Muscle layer of duodenum (tissue), 2 donors: Measurements from ENCODE around the gene BTG2.

ENCODE experiments used
- H3K27ac ChIP-seq: one replicate; pipeline ENCODE4 v1.7.0; 2013; ENCODE audit warnings: mild to moderate bottlenecking, low read length
- H3K27me3 ChIP-seq: one replicate; pipeline ENCODE4 v1.7.0; 2013; ENCODE audit warnings: low read depth, mild to moderate bottlenecking, control low read depth, low read length
- H3K36me3 ChIP-seq, 2 donors: one replicate each; pipeline ENCODE4 v1.7.0; 2013; ENCODE audit warnings: low read length in 2 of 2, control low read depth in 1 of 2, mild to moderate bottlenecking in 1 of 2; ENCODE audit not compliant: insufficient read depth in 2 of 2, control insufficient read depth in 1 of 2
- H3K4me1 ChIP-seq, 2 donors: one replicate each; pipeline ENCODE4 v1.7.0; 2013; ENCODE audit warnings: low read length in 2 of 2, mild to moderate bottlenecking in 2 of 2, control low read depth in 1 of 2, moderate library complexity in 1 of 2; ENCODE audit not compliant: insufficient read depth in 2 of 2, control insufficient read depth in 1 of 2
- H3K4me3 ChIP-seq, 2 donors: one replicate each; pipeline ENCODE4 v1.7.0; 2013; ENCODE audit warnings: low read length in 2 of 2, low read depth in 1 of 2, mild to moderate bottlenecking in 1 of 2
- H3K9me3 ChIP-seq, 2 donors: one replicate each; pipeline ENCODE4 v1.7.0; 2013; ENCODE audit warnings: low read length in 2 of 2, control low read depth in 1 of 2, mild to moderate bottlenecking in 1 of 2; ENCODE audit not compliant: control insufficient read depth in 1 of 2
- donor health status: healthy.

Gene BTG2

GRCh38 chr1:203271018-203271743, 34.1 kb upstream of the BTG2 start:
- no peaks in the 10 kb centered on the region for H3K9me3 ChIP-seq
- H3K4me3 ChIP-seq: no peak overlapping the region
- H3K27me3 ChIP-seq: no peaks in the 10 kb centered on the region
- no peak overlapping the region for H3K27ac ChIP-seq
- H3K4me1 ChIP-seq: peaks cover 23 to 31% of the 10 kb centered on the region in 2 donors
- no peaks in the 10 kb centered on the region for H3K36me3 ChIP-seq

GRCh38 chr1:203271962-203272632, 33.2 kb upstream of the BTG2 start:
- H3K27me3 ChIP-seq: no peaks in the 10 kb centered on the region
- no peaks in the 10 kb centered on the region for H3K36me3 ChIP-seq
- H3K9me3 ChIP-seq: no peaks in the 10 kb centered on the region
- H3K4me3 ChIP-seq: no peak overlapping the region
- H3K4me1 ChIP-seq: peaks cover 28 to 31% of the 10 kb centered on the region in 2 donors
- H3K27ac ChIP-seq: no peak overlapping the region

- Histone ChIP-seq H3K4me3 (peak overlapping the region in 1 of 2 donors; percentile 45), H3K9me3 (no peaks in the 10 kb centered on the region), H3K27ac (peak overlapping the region; percentile 94), H3K36me3 (no peaks in the 10 kb centered on the region), H3K27me3 (no peaks in the 10 kb centered on the region), H3K4me1 (peaks cover 30 to 33% of the 10 kb centered on the region in 2 donors)
Measured at GRCh38 chr1:203272633-203273205, 32.6 kb upstream of the BTG2 start.

GRCh38 chr1:203273206-203273868, 32.0 kb upstream of the BTG2 start:
- Histone ChIP-seq H3K27ac (peak overlapping the region; percentile 94), H3K9me3 (no peaks in the 10 kb centered on the region), H3K36me3 (no peaks in the 10 kb centered on the region), H3K27me3 (no peaks in the 10 kb centered on the region), H3K4me1 (peaks cover 36% of the 10 kb centered on the region in 2 donors), H3K4me3 (peak overlapping the region; percentile 45 to 50)

- H3K27me3 ChIP-seq: no peaks in the 10 kb centered on the region
- H3K4me1 ChIP-seq: peaks cover 39 to 42% of the 10 kb centered on the region in 2 donors
- peak overlapping the region; percentile 94 for H3K27ac ChIP-seq
- H3K9me3 ChIP-seq: no peaks in the 10 kb centered on the region
- H3K36me3 ChIP-seq: no peaks in the 10 kb centered on the region
- H3K4me3 ChIP-seq: peak overlapping the region; percentile 45 to 50
Measured at GRCh38 chr1:203273869-203274602, 31.3 kb upstream of the BTG2 start.

- no peaks in the 10 kb centered on the region for H3K36me3 ChIP-seq
- no peaks in the 10 kb centered on the region for H3K27me3 ChIP-seq
- peaks cover 41 to 47% of the 10 kb centered on the region in 2 donors for H3K4me1 ChIP-seq
- peak overlapping the region; percentile 26 to 45 for H3K4me3 ChIP-seq
- H3K9me3 ChIP-seq: no peaks in the 10 kb centered on the region
- peak overlapping the region; percentile 94 for H3K27ac ChIP-seq
Measured at GRCh38 chr1:203274603-203275381, 30.5 kb upstream of the BTG2 start.

GRCh38 chr1:203275656-203276272, 29.6 kb upstream of the BTG2 start:
- peak overlapping the region; percentile 94 for H3K27ac ChIP-seq
- no peak overlapping the region for H3K4me3 ChIP-seq
- H3K27me3 ChIP-seq: no peaks in the 10 kb centered on the region
- H3K4me1 ChIP-seq: peaks cover 41 to 47% of the 10 kb centered on the region in 2 donors
- no peaks in the 10 kb centered on the region for H3K9me3 ChIP-seq
- H3K36me3 ChIP-seq: no peaks in the 10 kb centered on the region

GRCh38 chr1:203276408-203276807, 28.9 kb upstream of the BTG2 start:
- Histone ChIP-seq H3K27ac (peak overlapping the region; percentile 97), H3K27me3 (no peaks in the 10 kb centered on the region), H3K36me3 (no peaks in the 10 kb centered on the region), H3K9me3 (no peaks in the 10 kb centered on the region), H3K4me1 (peaks cover 37 to 47% of the 10 kb centered on the region in 2 donors), H3K4me3 (no peak overlapping the region)

GRCh38 chr1:203276916-203277545, 28.3 kb upstream of the BTG2 start:
- peak overlapping the region; percentile 97 for H3K27ac ChIP-seq
- no peaks in the 10 kb centered on the region for H3K27me3 ChIP-seq
- H3K36me3 ChIP-seq: no peaks in the 10 kb centered on the region
- peaks cover 31 to 49% of the 10 kb centered on the region in 2 donors for H3K4me1 ChIP-seq
- H3K9me3 ChIP-seq: no peaks in the 10 kb centered on the region
- peak overlapping the region in 1 of 2 donors; percentile 55 for H3K4me3 ChIP-seq
